Measurements from ENCODE around the gene BICRA. TPM values are rescaled to one million over a fixed set of nuclear protein-coding genes. Genes with fewer than 3 reads are reported as not detected.

The BICRA gene
- total RNA-seq, 1 donor from 2014 or later, result 7.8 TPM

GRCh38 chr19:47614021-47614295 is 5.0 kb downstream of the BICRA start:
- peaks cover 85% of the 10 kb centered on the region for H3K4me1 ChIP-seq
- no peak for DNase-seq
- intact Hi-C loops (cut with micrococcal nuclease), result no loop called here
- no peaks in the 10 kb centered on the region for H3K27me3 ChIP-seq (ENCODE audit: low read depth)
- no peaks in the 10 kb centered on the region for H3K9me3 ChIP-seq (replicated peaks)
- H3K27ac ChIP-seq (replicated peaks), result peak overlapping the region; percentile 99
- peaks cover 9% of the 10 kb centered on the region for H3K36me3 ChIP-seq
- TF ChIP-seq, protein P1, sequence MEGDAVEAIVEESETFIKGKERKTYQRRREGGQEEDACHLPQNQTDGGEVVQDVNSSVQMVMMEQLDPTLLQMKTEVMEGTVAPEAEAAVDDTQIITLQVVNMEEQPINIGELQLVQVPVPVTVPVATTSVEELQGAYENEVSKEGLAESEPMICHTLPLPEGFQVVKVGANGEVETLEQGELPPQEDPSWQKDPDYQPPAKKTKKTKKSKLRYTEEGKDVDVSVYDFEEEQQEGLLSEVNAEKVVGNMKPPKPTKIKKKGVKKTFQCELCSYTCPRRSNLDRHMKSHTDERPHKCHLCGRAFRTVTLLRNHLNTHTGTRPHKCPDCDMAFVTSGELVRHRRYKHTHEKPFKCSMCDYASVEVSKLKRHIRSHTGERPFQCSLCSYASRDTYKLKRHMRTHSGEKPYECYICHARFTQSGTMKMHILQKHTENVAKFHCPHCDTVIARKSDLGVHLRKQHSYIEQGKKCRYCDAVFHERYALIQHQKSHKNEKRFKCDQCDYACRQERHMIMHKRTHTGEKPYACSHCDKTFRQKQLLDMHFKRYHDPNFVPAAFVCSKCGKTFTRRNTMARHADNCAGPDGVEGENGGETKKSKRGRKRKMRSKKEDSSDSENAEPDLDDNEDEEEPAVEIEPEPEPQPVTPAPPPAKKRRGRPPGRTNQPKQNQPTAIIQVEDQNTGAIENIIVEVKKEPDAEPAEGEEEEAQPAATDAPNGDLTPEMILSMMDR (IDR thresholded peaks at IDR 0.05; ENCODE audit: borderline replicate concordance), result no peak
- no peak overlapping the region for H3K4me3 ChIP-seq

DNA sequence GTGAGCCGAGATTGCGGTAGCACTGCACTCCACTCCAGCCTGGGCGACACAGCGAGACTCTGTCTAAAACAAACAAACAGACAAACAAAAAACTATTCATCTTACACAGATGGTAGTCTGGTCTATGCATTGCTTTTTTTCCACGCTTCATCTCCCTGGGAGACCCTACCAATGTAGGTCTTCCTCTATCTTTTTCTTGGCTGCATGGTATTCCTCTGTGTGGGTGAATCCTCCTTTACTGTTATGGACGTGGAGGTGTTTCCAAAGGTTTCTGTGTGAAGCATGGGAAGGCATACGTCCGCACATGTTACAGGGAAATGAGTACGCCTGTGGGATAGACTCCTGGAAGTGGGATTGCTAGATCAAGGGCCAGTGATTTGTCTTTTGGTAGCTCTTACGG is 5.6 kb downstream of the BICRA start:
- H3K4me3 ChIP-seq, result no peak overlapping the region
- H3K36me3 ChIP-seq, result peaks cover 9% of the 10 kb centered on the region
- intact Hi-C loops (cut with micrococcal nuclease), result no loop called here
- no peaks in the 10 kb centered on the region for H3K27me3 ChIP-seq (ENCODE audit: low read depth)
- no peak overlapping the region for H3K27ac ChIP-seq (replicated peaks)
- DNase-seq, result no peak
- H3K9me3 ChIP-seq (replicated peaks), result no peaks in the 10 kb centered on the region
- TF ChIP-seq, protein P1 (IDR thresholded peaks at IDR 0.05; ENCODE audit: borderline replicate concordance), result no peak
- peaks cover 85% of the 10 kb centered on the region for H3K4me1 ChIP-seq

GRCh38 chr19:47615230-47615629 is 6.3 kb downstream of the BICRA start:
- TF ChIP-seq, protein P1 (IDR thresholded peaks at IDR 0.05; ENCODE audit: borderline replicate concordance), result no peak
- no peak for DNase-seq
- Histone ChIP-seq H3K27ac (replicated peaks) (peak overlapping the region; percentile 30), H3K4me3 (no peak overlapping the region), H3K27me3 (ENCODE audit: low read depth) (no peaks in the 10 kb centered on the region), H3K4me1 (peaks cover 85% of the 10 kb centered on the region), H3K9me3 (replicated peaks) (no peaks in the 10 kb centered on the region), H3K36me3 (peaks cover 9% of the 10 kb centered on the region)
- intact Hi-C loops (cut with micrococcal nuclease), result no loop called here

DNA sequence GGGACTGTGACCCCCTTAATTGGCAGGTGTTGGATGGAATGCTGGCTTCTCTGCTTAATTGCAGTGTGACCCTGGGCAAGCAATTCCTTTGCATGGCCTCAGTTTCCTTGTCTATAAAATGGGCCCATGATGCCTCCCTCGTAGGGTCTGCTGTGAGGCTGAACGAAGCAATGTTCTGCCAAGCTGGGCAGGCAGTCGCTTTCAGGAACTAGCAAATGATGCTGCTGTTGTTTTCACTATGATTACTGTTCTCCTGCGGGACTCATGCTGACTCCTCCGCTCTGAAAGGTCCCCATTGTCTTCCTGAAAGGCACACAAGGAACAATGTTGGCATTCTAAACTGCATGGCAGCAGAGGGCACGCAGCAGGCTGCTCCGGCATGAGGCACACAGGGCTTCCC is 6.8 kb downstream of the BICRA start:
- DNase-seq, result no peak
- Histone ChIP-seq H3K36me3 (peaks cover 9% of the 10 kb centered on the region), H3K27me3 (ENCODE audit: low read depth) (no peaks in the 10 kb centered on the region), H3K9me3 (replicated peaks) (no peaks in the 10 kb centered on the region), H3K27ac (replicated peaks) (peak overlapping the region; percentile 30), H3K4me1 (peaks cover 83% of the 10 kb centered on the region), H3K4me3 (no peak overlapping the region)
- TF ChIP-seq, protein P1 (IDR thresholded peaks at IDR 0.05; ENCODE audit: borderline replicate concordance), result no peak
- intact Hi-C loops (cut with micrococcal nuclease), result no loop called here

GRCh38 chr19:47618771-47619170 is 9.8 kb downstream of the BICRA start:
- Histone ChIP-seq H3K9me3 (replicated peaks) (no peaks in the 10 kb centered on the region), H3K4me3 (peak overlapping the region; percentile 12), H3K36me3 (peaks cover 9% of the 10 kb centered on the region), H3K27ac (replicated peaks) (peak overlapping the region; percentile 87), H3K4me1 (peaks cover 70% of the 10 kb centered on the region), H3K27me3 (ENCODE audit: low read depth) (no peaks in the 10 kb centered on the region)
- TF ChIP-seq, protein P1 (IDR thresholded peaks at IDR 0.05; ENCODE audit: borderline replicate concordance), result no peak
- intact Hi-C loops (cut with micrococcal nuclease), result no loop called here
- peak; percentile 83 for DNase-seq

- peaks cover 76% of the 10 kb centered on the region for H3K4me1 ChIP-seq
These were observed 10.8 kb downstream of the BICRA start for GRCh38 chr19:47619763-47620162.

More at GRCh38 chr19:47619763-47620162, 10.8 kb downstream of the BICRA start:
- no peak for DNase-seq
- TF ChIP-seq, protein P1 (IDR thresholded peaks at IDR 0.05; ENCODE audit: borderline replicate concordance), result no peak
- intact Hi-C loops (cut with micrococcal nuclease), result no loop called here
- Histone ChIP-seq H3K27me3 (ENCODE audit: low read depth) (no peaks in the 10 kb centered on the region), H3K27ac (replicated peaks) (peak overlapping the region; percentile 87), H3K36me3 (peaks cover 6% of the 10 kb centered on the region), H3K9me3 (replicated peaks) (no peaks in the 10 kb centered on the region), H3K4me3 (no peak overlapping the region)

Measured in left ventricle myocardium inferior (tissue), 1 donor.